NOMO-1 (cell line): ENCODE data around the gene SHROOM2.
A peak's percentile ranks its signal among the peaks of the same experiment; 100 is the strongest.

Source experiments
- DNase-seq, 2 experiments: peaks; one replicate each; lab custom pipeline; 2025; ENCODE audit not compliant: unreplicated experiment in 2 of 2; lab: John Stamatoyannopoulos, UW

The SHROOM2 gene

GRCh38 chrX:9935436-9935835 is 149.2 kb downstream of the SHROOM2 start:
- no peak for DNase-seq

GRCh38 chrX:9937761-9938160 is 151.5 kb downstream of the SHROOM2 start:
- DNase-seq = no peak

GRCh38 chrX:9938516-9938915 is 152.3 kb downstream of the SHROOM2 start:
- DNase-seq = no peak

GRCh38 chrX:9940421-9940820 is 154.2 kb downstream of the SHROOM2 start:
- DNase-seq = no peak

GRCh38 chrX:9942086-9942485 is 155.9 kb downstream of the SHROOM2 start:
- no peak for DNase-seq

- no peak for DNase-seq
Measured at GRCh38 chrX:9943420-9943819, 157.2 kb downstream of the SHROOM2 start.

GRCh38 chrX:9947131-9947794 is 161.0 kb downstream of the SHROOM2 start:
- DNase-seq = no peak

- no peak for DNase-seq
Measured at GRCh38 chrX:9948406-9948805, 162.2 kb downstream of the SHROOM2 start.

GRCh38 chrX:9952300-9952699 is 166.1 kb downstream of the SHROOM2 start:
- DNase-seq = no peak

GRCh38 chrX:9953396-9953795 is 167.2 kb downstream of the SHROOM2 start:
- DNase-seq = no peak

- DNase-seq = no peak
Measured at GRCh38 chrX:9955506-9955905, 169.3 kb downstream of the SHROOM2 start.

GRCh38 chrX:9957743-9958142 is 171.5 kb downstream of the SHROOM2 start:
- peak; percentile 30 to 38 for DNase-seq

- peak in 1 of 2 experiments; percentile 5 for DNase-seq
Measured at GRCh38 chrX:9958183-9958582, 172.0 kb downstream of the SHROOM2 start.

GRCh38 chrX:9961750-9962149 is 175.5 kb downstream of the SHROOM2 start:
- DNase-seq = no peak

- DNase-seq = no peak
Measured at GRCh38 chrX:9966775-9967408, 180.7 kb downstream of the SHROOM2 start, which contains the start of gene CLDN34. Gene CLDN34, plus strand, starts transcription at chrX:9967358. Its CDS starts 0 bp downstream, at chrX:9967358.

- DNase-seq = no peak
Measured at GRCh38 chrX:9977635-9978034, 191.4 kb downstream of the SHROOM2 start.

GRCh38 chrX:9980401-9980800 is 194.2 kb downstream of the SHROOM2 start:
- DNase-seq = no peak

GRCh38 chrX:9980927-9981326 is 194.7 kb downstream of the SHROOM2 start:
- DNase-seq = peak in 1 of 2 experiments; percentile 18

GRCh38 chrX:9983441-9983840 is 197.2 kb downstream of the SHROOM2 start:
- DNase-seq = no peak

- no peak for DNase-seq
Measured at GRCh38 chrX:9983846-9984245, 197.6 kb downstream of the SHROOM2 start.

GRCh38 chrX:9988762-9989161 is 202.5 kb downstream of the SHROOM2 start:
- peak in 1 of 2 experiments; percentile 4 for DNase-seq

- DNase-seq = no peak
Measured at GRCh38 chrX:9992061-9992460, 205.8 kb downstream of the SHROOM2 start.
